Tibial artery (tissue), 4 donors: ENCODE results near the gene KIF16B.

ENCODE experiments used
- DNase-seq, 2 donors: peaks; one replicate each; pipeline ENCODE4 v3.0.0-alpha.2; 2019
- H3K27ac ChIP-seq, 2 donors: fragments of 200-600 bp; sonication (generic) in 1 of 2; 1 replicate in 1 of 2; 2 replicates in 1 of 2; pipeline ENCODE4 v1.5.1; 2018 to 2019; ENCODE audit warnings: mild to moderate bottlenecking in 1 of 2
- H3K27me3 ChIP-seq, 2 donors: fragments of 200-600 bp; sonication (generic) in 1 of 2; one replicate each; pipeline versions ENCODE4 v1.5.1 to v1.6.0; 2016 to 2019
- H3K36me3 ChIP-seq, 3 donors: fragments of 200-600 bp; sonication (generic) in 2 of 3; one replicate each; pipeline ENCODE4 v1.5.1; 2016 to 2019; ENCODE audit warnings: mild to moderate bottlenecking in 2 of 3
- H3K4me1 ChIP-seq, 4 donors: fragments of 200-600 bp; sonication (generic) in 2 of 4; 1 replicate in 3 of 4; 2 replicates in 1 of 4; pipeline ENCODE4 v1.5.1; 2016 to 2019
- H3K4me3 ChIP-seq, 2 donors: fragments of 200-600 bp; sonication (generic) in 1 of 2; 1 replicate in 1 of 2; 2 replicates in 1 of 2; pipeline ENCODE4 v1.5.1; 2018 to 2019; ENCODE audit warnings: mild to moderate bottlenecking in 2 of 2
- H3K9me3 ChIP-seq, 3 donors: fragments of 200-600 bp; sonication (generic) in 1 of 3; one replicate each; pipeline ENCODE4 v1.5.1; 2016 to 2019
- intact Hi-C: fragments of 100-400 bp; cut with DNase I; formaldehyde crosslinking; loops from one replicate; pipeline ENCODE4 v1.15.0; 2023; ENCODE audit warnings: low total_unique reads
- TF ChIP-seq, protein P1 (sequence below), 2 experiments: fragments of 200-600 bp in 1 of 2; fragments of 450-650 bp in 1 of 2; IDR thresholded peaks; one replicate each; pipeline ENCODE4 v1.5.1; 2017 to 2019; ENCODE audit warnings: antibody characterized with exemption in 2 of 2, mild to moderate bottlenecking in 1 of 2, moderate library complexity in 1 of 2

The KIF16B gene

DNA sequence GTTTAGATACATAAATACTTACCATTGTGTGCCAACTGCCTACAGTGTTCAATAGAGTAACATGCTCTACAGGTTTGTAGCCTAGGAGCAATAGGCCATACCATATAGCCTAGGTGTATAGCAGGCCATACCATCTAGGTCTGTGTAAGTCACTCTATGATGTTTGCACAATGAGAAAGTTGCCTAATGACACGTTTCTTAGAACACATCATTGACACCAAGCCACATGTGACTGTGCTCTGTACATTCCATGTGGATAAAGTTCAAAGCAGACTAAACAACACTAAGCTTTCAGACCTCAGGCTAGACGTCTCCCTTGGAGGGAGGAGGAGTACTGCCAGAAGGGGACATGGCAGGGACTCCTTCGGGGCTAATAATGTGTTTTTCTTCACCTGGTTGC, 93.6 kb downstream of the KIF16B start:
- peaks cover 0 to 15% (median 4%) of the 10 kb centered on the region in 3 donors for H3K36me3 ChIP-seq
- no peaks in the 10 kb centered on the region for H3K9me3 ChIP-seq
- peaks cover 4 to 12% (median 11%) of the 10 kb centered on the region in 4 donors for H3K4me1 ChIP-seq
- H3K4me3 ChIP-seq: no peak overlapping the region
- no peak for DNase-seq
- TF ChIP-seq, protein P1, sequence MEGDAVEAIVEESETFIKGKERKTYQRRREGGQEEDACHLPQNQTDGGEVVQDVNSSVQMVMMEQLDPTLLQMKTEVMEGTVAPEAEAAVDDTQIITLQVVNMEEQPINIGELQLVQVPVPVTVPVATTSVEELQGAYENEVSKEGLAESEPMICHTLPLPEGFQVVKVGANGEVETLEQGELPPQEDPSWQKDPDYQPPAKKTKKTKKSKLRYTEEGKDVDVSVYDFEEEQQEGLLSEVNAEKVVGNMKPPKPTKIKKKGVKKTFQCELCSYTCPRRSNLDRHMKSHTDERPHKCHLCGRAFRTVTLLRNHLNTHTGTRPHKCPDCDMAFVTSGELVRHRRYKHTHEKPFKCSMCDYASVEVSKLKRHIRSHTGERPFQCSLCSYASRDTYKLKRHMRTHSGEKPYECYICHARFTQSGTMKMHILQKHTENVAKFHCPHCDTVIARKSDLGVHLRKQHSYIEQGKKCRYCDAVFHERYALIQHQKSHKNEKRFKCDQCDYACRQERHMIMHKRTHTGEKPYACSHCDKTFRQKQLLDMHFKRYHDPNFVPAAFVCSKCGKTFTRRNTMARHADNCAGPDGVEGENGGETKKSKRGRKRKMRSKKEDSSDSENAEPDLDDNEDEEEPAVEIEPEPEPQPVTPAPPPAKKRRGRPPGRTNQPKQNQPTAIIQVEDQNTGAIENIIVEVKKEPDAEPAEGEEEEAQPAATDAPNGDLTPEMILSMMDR (IDR thresholded peaks at IDR 0.05): no peak
- H3K27me3 ChIP-seq: no peaks in the 10 kb centered on the region
- H3K27ac ChIP-seq: no peak overlapping the region
- intact Hi-C loops: no loop called here

DNA sequence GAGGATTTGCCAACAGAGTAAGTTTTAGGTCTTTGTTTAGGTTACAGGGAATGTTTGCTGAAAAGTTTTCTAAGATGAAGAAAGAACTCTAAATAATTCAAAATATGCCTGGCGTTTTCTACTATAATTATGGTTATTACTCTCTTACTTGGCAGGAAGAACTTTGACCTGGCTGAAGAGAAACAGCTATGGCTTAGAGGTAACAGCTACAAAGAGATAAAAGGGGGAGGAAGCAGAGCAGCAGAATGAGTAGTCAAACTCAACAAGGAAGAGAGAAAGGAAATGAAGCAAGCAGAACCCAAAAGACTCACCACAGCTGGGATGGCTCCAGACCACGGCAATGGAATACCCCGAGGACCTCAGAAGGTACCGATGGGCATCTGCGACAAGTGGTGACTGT, 95.6 kb downstream of the KIF16B start:
- Histone ChIP-seq H3K4me3 (no peak overlapping the region), H3K4me1 (peaks cover 4 to 23% (median 13%) of the 10 kb centered on the region in 4 donors), H3K36me3 (peaks cover 0 to 15% (median 0%) of the 10 kb centered on the region in 3 donors), H3K27ac (no peak overlapping the region), H3K9me3 (no peaks in the 10 kb centered on the region), H3K27me3 (no peaks in the 10 kb centered on the region)
- no peak for DNase-seq
- TF ChIP-seq, protein P1 (IDR thresholded peaks at IDR 0.05): no peak
- intact Hi-C loops: no loop called here

DNA sequence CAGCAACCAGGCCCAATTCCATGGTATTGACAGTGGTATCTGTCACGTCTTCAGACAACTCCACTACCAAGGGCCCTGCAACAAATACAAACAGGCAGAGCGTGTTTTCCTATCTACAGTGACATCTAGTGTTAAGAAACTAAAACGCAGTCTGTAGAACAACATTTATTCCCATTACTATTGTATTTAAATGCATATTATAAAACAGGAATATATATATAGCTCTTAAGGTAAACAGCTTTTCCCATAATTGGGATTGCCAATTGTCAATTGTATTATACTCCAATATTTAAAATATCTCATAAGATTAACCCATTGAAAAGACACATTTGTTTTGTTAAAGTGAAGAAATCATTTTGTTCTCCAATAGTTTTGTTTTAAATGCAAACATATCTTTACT, 97.2 kb downstream of the KIF16B start:
- intact Hi-C loops: no loop called here
- no peak for DNase-seq

DNA sequence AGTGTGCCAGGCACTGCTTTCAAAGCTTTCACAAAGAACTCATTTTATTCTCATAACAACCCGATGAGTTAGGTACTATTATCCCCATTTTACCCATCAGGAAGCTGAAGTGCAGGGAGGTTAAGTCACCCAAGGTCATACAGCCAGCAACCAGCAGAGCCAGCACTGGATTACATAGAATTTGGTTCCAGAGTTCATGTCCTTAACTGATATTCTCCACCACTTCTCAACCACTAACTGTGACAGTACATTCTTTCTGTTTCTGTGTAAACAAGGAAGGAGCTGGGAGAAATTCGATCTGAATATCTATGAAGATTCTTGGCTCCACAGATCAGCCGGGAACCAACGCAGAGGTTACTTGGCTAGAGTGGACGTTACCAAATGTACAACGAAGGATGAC, 98.0 kb downstream of the KIF16B start:
- Histone ChIP-seq H3K9me3 (no peaks in the 10 kb centered on the region), H3K27me3 (no peaks in the 10 kb centered on the region), H3K4me3 (no peak overlapping the region), H3K36me3 (peaks cover 0 to 9% (median 0%) of the 10 kb centered on the region in 3 donors), H3K27ac (peak overlapping the region in 1 of 2 donors; percentile 1), H3K4me1 (peaks cover 4 to 23% (median 13%) of the 10 kb centered on the region in 4 donors)
- intact Hi-C loops: no loop called here
- TF ChIP-seq, protein P1 (IDR thresholded peaks at IDR 0.05): no peak
- no peak for DNase-seq

More for the DNA sequence above, 97.2 kb downstream of the KIF16B start:
- H3K27ac ChIP-seq: no peak overlapping the region
- no peak overlapping the region for H3K4me3 ChIP-seq
- H3K27me3 ChIP-seq: no peaks in the 10 kb centered on the region
- H3K4me1 ChIP-seq: peaks cover 4 to 23% (median 13%) of the 10 kb centered on the region in 4 donors
- H3K36me3 ChIP-seq: peaks cover 0 to 10% (median 0%) of the 10 kb centered on the region in 3 donors
- H3K9me3 ChIP-seq: no peaks in the 10 kb centered on the region
- TF ChIP-seq, protein P1 (IDR thresholded peaks at IDR 0.05): peak; percentile 60 to 69

DNA sequence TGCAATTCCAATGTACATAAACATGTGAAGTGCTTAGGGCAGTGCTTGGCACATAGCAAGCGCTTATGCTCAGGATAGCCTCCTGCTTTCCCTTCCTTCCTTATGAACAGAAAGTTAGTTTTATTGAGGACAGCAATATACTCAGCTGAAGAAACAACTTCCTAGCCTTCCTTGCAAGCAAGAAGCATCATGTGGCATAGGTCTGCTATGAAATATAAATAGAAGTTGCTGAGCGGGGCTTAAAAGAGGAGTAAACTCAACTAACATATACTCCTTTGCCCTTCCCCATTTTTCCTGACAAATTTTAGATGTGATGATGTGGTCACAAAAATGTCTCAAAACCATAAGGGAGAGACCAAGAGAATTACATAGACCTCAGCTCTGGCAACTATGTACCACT, 98.9 kb downstream of the KIF16B start:
- Histone ChIP-seq H3K27ac (no peak overlapping the region), H3K4me1 (peaks cover 4 to 23% (median 13%) of the 10 kb centered on the region in 4 donors), H3K36me3 (peaks cover 0 to 9% (median 0%) of the 10 kb centered on the region in 3 donors), H3K4me3 (no peak overlapping the region), H3K9me3 (no peaks in the 10 kb centered on the region), H3K27me3 (no peaks in the 10 kb centered on the region)
- TF ChIP-seq, protein P1 (IDR thresholded peaks at IDR 0.05): no peak
- intact Hi-C loops: no loop called here
- DNase-seq: no peak
